ENCODE results near the gene SPSB3.

SPSB3 gene

DNA sequence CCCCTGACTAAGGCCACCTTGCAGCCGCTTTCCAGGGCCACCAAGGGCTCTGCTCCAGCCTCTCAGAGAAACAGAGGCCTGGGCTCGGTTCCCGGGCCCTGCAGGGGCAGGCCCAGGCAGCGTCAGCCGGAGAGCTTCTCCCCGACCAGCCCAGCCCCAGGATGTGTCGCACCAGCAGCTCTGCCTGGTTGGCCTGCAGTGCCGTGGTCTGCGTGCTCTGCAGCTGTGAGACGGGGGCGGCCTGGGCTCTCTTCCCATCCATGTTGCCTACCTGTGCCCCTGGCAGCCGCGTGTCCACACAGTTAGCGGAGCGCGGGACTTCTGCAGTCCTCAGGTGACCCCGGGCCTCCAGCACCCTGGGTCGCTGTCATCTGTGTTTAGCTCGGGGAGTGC, 6.3 kb upstream of the SPSB3 start:
- FAIRE-seq = no peak

DNA sequence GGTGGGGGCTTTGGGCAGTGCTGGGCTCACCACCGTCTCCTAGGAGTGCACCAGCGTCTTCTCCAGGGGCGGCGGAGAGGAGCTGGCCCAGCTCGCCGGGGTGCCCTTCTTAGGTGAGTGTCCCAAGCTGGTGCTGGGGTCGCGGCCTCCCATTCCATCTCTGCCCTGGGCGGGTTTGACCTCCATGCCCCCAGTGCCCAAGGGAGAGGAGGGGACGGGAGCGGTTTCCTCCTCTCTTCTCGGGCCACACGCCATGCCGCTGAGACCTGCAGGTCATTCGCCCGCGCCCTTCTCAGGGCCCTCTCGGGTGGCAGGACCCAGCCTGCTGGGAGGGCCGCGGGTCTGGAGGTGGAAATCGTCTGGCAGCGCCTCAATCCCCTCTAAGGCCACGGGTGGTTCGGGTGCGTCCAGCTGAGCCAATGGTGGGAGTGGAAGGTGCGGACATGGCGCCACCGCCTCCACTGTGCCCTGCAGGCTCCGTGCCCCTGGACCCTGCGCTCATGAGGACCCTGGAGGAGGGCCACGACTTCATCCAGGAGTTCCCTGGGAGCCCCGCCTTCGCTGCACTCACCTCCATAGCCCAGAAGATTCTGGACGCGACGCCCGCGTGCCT, 5.8 kb upstream of the SPSB3 start:
- no peak for DNase-seq (ENCODE audit: insufficient read length, low spot score)
- FAIRE-seq = no peak
- TF ChIP-seq POLR2A (IDR thresholded peaks at IDR 0.05; ENCODE audit: low read depth, low read length) = no peak

More for the DNA sequence above, 6.3 kb upstream of the SPSB3 start:
- no peak for TF ChIP-seq POLR2A (IDR thresholded peaks at IDR 0.05; ENCODE audit: low read depth, low read length)
- no peak for DNase-seq (ENCODE audit: insufficient read length, low spot score)

DNA sequence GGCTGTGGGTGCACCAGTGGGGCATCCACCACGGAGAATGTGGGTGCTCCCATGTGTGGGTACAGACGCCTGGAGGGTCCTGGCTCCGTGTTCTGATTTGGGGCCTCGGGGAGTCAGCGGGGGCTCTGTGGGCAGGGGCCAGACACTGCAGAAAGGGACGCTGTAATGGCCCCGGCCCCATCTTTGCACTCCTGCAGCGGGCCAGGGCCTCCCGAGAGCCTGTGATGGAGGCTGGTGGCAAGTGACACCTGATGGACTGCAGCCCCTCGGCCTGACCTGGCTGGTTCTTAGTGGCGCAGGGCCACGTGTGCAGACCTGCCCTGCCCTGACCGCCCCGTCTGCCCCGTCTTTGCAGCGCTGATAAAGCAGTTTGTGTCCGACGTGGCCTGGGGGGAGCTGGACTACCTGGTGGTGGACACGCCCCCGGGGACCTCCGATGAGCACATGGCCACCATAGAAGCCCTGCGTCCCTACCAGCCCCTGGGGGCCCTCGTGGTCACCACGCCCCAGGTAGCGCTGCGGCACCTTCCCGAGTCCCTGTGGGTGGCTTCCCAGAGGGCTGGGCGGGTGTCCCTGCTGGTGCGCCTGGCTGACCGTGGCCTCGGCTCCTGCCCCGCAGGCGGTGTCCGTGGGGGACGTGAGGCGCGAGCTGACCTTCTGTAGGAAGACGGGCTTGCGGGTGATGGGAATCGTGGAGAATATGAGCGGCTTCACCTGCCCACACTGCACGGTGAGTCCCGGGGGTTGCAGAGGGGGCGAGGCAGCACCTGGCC, 5.1 kb upstream of the SPSB3 start:
- FAIRE-seq = no peak
- DNase-seq (ENCODE audit: insufficient read length, low spot score) = no peak
- TF ChIP-seq POLR2A (IDR thresholded peaks at IDR 0.05; ENCODE audit: low read depth, low read length) = no peak

DNA sequence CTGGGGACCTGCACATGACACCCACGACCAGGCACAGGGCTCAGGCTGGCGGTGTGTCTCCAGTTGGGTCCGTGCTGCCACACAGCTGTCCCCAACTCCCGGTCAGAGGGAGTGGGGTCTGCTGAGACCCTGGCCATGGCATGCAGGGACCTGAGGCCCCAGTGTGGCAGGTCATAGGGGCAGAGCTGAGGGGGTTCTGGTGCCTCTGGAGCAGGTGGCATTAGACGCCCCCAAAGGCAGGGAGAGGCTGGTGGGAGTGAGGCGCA, 4.6 kb upstream of the SPSB3 start:
- TF ChIP-seq POLR2A (IDR thresholded peaks at IDR 0.05; ENCODE audit: low read depth, low read length) = no peak
- no peak for FAIRE-seq

DNA sequence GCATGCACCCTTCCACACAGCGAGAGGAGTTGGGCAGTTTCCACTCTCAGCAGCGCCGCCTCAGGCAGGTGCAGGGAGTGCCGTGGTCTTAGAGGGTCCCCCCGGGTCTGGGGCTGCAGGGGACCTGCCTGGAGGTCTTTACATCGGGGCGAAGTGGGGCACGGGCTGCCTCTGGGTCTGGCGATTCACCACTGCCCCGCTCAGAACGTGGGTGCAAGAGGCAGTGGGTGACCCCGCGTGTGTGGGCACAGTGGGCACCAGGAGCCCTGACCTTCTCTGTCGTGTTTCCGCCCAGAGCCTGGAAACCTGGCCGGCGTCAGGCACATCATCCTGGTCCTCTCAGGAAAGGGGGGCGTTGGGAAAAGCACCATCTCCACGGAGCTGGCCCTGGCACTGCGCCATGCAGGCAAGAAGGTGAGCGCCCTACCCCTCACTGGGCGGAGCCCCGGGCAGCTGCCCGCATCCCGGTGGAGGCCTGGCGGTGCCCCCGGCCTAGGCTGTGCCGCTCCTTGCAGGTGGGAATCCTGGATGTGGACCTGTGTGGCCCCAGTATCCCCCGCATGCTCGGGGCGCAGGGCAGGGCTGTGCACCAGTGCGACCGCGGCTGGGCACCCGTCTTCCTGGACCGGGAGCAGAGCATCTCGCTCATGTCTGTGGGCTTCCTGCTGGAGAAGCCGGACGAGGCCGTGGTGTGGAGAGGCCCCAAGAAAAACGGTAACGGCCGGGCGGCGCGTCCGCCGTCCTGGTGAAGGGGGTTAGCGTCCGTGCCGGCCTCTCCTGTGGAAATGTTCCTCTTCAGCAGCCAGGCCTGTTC, 4.1 kb upstream of the SPSB3 start:
- FAIRE-seq = no peak
- no peak for TF ChIP-seq POLR2A (IDR thresholded peaks at IDR 0.05; ENCODE audit: low read depth, low read length)
- DNase-seq (ENCODE audit: insufficient read length, low spot score) = no peak

More for the DNA sequence above, 4.6 kb upstream of the SPSB3 start:
- DNase-seq (ENCODE audit: insufficient read length, low spot score) = no peak

DNA sequence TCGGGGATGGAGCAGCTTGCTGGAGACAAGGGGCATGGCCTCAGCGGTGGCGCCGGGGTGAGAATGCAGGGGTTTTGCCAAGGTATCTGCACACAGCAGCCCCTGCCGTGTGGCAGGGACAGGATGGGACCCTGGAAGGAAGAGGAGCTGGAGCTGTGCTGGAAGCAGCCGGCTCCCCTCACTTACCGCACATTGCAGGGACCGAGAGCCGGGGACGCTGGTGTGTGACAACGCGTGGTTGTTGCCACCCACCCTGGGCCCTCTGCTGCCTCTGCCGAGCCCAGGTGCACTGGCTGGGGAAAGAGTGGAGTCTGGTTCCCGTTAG, 3.4 kb upstream of the SPSB3 start:
- FAIRE-seq (no peak), DNase-seq (ENCODE audit: insufficient read length, low spot score) (no peak)
- TF ChIP-seq POLR2A (IDR thresholded peaks at IDR 0.05; ENCODE audit: low read depth, low read length) = no peak

DNA sequence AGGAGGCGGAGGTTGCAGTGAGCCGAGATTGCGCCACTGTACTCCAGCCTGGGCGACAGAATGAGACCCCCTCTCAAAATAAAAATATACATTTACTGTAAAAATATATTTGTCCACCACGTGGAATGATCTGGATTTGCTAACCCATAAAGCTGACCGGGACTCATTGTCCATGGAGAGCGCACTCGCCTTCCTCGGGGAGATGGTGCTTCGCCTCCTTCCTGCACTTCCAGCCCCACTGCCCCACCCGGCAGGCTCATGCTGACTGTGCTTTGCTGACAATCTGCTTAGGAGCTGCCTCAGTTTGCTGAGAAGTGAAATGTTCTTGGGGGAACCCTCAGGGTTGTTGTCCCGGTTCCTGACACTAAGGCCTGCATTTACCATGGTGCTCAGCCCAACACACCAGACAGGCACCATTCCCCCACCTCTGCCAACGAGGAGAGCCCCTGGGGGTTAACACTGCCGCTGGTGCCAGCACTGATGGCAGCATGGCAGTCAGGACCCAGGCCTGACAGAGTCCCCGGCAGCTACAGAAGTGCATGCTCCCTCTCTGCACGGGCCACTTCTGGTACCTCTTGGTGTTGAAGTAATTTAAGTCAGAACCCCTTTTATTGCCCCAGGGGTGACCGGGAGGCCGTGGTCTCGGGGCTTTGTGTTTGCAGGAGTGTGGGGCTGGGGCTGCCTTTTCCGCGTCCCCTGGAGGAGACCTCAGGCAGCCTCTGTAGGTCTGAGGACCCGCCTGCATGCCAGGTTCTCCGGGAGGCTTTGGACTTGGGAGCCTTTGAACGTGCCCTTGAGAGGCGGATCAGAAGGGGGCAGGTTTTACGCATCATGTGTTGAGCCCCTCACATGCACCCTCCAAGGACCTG, 2.8 kb upstream of the SPSB3 start:
- no peak for TF ChIP-seq POLR2A (IDR thresholded peaks at IDR 0.05; ENCODE audit: low read depth, low read length)

DNA sequence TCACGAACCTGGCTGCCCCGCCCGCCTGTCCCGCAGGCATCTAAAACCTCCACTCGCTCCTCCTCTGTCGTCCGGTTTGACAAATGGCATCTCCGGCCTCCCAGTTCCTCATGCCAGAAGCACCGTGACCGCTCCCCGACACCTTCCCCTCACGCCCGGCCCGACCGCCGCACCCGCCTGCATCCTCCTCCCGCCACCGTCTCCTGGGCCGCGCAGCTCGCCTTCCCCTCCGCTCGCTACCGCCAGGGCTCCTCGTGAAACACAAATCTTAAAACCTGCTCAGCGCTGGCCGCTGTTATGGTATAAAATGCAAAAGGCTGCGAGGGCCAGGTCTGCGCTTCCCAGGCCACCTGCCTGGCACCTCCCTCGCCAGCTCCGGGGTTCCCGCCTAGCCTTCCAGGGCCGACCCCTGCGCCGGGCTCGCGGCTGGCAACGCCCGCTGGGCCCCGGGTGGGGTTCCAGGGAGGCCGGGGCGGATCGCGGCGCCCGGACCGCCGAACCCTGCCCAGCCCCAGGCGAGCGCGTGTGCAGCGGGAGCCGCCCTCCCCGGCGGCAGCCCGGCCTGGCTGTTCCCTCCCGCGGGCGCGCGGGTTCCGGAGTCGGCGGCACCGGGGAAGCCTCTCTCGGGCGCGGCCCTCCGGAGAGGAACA, 488 bp downstream of the SPSB3 start:
- no peak for TF ChIP-seq POLR2A (IDR thresholded peaks at IDR 0.05; ENCODE audit: low read depth, low read length)
- no peak for FAIRE-seq
- peak; percentile 51 for DNase-seq (ENCODE audit: insufficient read length, low spot score)

More for the DNA sequence above, 2.8 kb upstream of the SPSB3 start:
- no peak for FAIRE-seq
- no peak for DNase-seq (ENCODE audit: insufficient read length, low spot score)

DNA sequence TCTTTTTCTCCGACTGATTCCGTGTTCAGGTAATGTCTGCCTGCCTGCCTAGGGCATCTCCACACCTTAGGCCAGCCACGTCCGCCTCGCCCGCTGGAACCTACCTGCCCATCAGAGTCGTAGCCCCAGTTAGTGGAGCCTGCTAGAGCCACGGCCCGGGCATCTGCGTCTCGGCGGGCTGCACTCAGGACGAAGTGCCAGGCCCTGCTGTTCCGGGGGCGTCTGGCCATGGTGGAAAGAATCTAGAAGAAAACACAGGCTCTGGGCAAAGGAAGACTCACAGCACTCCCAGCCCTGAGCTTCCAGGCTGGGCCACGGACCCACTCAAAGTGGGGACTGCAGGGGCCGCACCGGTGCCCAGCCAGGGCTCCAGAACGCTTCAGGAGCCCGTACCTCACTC, 1.1 kb downstream of the SPSB3 start:
- DNase-seq (ENCODE audit: insufficient read length, low spot score) (no peak), FAIRE-seq (no peak)
- TF ChIP-seq POLR2A (IDR thresholded peaks at IDR 0.05; ENCODE audit: low read depth, low read length) = no peak

DNA sequence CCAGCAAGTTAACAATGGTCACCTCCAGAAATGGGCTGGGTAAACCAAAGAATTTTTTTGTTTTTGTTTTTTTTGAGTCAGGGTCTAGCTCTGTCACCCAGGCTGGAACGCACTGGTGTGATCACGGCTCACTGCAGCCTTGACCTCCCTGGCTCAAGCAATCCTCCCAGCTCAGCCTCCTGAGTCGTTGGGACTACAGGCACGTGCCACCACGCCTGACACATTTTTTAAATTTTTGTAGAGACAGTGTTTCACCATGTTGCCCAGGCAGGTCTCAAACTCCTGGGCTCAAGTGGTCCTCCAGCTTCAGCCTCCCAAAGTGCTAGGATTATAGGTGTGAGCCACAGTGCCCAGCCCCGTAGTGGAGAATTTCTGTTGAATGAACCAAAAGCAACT, 1.7 kb downstream of the SPSB3 start:
- FAIRE-seq (no peak), DNase-seq (ENCODE audit: insufficient read length, low spot score) (no peak)
- TF ChIP-seq POLR2A (IDR thresholded peaks at IDR 0.05; ENCODE audit: low read depth, low read length) = no peak

DNA sequence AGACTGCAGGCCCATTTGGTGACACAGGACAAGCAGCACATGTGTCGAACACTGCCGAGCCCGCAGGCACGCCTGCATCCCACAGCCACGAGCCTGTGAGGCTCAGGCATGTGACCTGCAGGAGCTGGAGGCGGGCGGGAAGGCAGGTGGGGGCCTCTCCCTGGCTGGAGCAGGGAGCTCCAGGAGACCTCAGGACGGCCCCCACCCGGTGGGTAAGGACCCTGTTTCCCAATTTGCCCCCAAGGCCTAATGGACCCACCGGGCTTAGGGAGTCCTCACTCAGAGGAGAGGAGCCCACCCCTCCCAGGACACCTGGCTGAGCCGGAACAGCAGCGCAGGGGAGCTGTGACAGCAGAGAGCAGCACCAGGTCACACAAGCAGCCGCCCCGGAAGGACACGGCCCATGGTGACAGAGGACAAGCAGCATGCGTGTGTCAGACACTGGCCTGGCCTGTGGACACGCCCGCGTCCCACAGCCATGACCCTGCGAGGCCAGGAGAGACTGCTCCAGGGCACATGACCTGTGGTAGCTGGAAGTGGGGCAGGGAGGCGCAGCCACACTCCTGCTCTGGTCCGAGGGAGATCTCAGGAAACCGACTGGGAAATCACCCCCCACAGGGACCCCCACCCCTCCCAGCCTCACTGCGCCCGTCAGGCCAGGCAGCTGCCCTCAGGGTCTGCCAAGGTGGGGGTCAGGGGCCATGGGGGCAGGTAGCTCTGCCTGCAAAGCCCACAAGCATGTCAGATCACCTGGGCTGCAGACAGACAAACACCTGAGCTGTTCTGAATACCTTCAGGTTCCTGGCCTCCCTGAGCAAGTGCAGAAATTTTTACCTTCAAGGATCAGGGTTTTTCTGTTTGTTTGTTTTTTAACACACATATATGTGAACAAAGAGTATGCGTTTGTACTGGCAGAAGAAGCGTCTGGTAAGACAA, 2.4 kb downstream of the SPSB3 start:
- DNase-seq (ENCODE audit: insufficient read length, low spot score) (no peak), FAIRE-seq (no peak)
- no peak for TF ChIP-seq POLR2A (IDR thresholded peaks at IDR 0.05; ENCODE audit: low read depth, low read length)

DNA sequence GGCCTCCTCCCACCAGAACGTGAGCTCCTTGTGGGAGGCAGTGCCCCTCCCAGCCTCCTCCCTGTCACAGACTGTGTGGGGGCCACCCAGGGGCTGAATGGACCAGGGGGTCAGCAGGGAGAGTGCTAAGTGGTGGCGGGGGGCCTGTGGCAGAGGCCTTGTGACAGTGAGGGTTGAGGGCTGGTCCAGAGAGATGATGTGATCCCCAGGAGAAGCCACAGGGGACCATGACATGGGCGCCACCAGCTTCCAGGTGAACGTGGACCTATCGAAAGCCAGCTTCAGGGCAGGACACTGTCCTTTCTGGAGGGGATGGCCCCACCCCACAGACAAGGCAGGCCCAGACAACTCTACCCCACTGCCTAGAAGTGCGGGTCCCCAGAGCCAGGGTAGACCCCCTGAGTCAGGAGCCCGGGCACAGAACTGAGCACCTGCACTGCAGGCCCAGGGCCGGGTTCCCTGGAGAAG, 3.1 kb downstream of the SPSB3 start:
- peak; percentile 2; the same call in 1 of the 2 replicates for TF ChIP-seq POLR2A (IDR thresholded peaks at IDR 0.05; ENCODE audit: low read depth, low read length)
- FAIRE-seq (no peak), DNase-seq (ENCODE audit: insufficient read length, low spot score) (no peak)
